GM12891 (cell line): ENCODE data around the gene THOC5.
"Not testable (repeated sequence)": the region's sequence is repeated elsewhere in the genome, so short reads cannot be mapped to it uniquely, and the experiment has no call there.

Experiments used
- POLR2A ChIP-seq: IDR thresholded peaks from 2 replicates; pipeline ENCODE4 v1.6.1; 2011; ENCODE audit warnings: low read depth, low read length, control low read depth
- POLR2AphosphoS5 ChIP-seq: IDR thresholded peaks from 2 replicates; pipeline ENCODE4 v1.6.1; 2011; ENCODE audit warnings: low read depth, low read length, control low read depth

GRCh38 chr22:29552357-29552756, 1.2 kb downstream of the THOC5 start:
- TF ChIP-seq POLR2AphosphoS5, POLR2A: not testable (repeated sequence)
